ENCODE results near the gene LEKR1. TPM values are rescaled to one million over a fixed set of nuclear protein-coding genes. Genes with fewer than 3 reads are reported as not detected.

LEKR1 gene
- total RNA-seq, 2 experiments from 2014 or later, result 0.40 to 1.1 TPM

GRCh38 chr3:156976933-156977332, 150.8 kb downstream of the LEKR1 start:
- TF ChIP-seq CTCF (IDR thresholded peaks at IDR 0.05), result no peak
- CTCF ChIA-PET, result no interaction called here
- Mint-ChIP-seq H3K36me3 (ENCODE audit: low read depth) (no peaks in the 10 kb centered on the region), H3K4me1 (ENCODE audit: low read depth) (peaks cover 12% of the 10 kb centered on the region), H3K27ac (no peak overlapping the region), H3K9me3 (no peaks in the 10 kb centered on the region), H3K27me3 (no peaks in the 10 kb centered on the region), H3K4me3 (no peak overlapping the region)
- POLR2A ChIA-PET, result no interaction called here
- no peak for ATAC-seq
- intact Hi-C loops (cut with micrococcal nuclease), result no loop called here
- DNase-seq, result no peak

GRCh38 chr3:156978481-156978961, 152.4 kb downstream of the LEKR1 start:
- Mint-ChIP-seq H3K27ac (peak overlapping the region; percentile 19), H3K9me3 (no peaks in the 10 kb centered on the region), H3K4me3 (no peak overlapping the region), H3K4me1 (ENCODE audit: low read depth) (peaks cover 12% of the 10 kb centered on the region), H3K36me3 (ENCODE audit: low read depth) (no peaks in the 10 kb centered on the region), H3K27me3 (no peaks in the 10 kb centered on the region)
- intact Hi-C loops (cut with micrococcal nuclease), result no loop called here
- ChIA-PET POLR2A (interaction anchor here (0.9 to 1.1 kb wide), 3 partner anchors 21 to 423 kb away, joined by 3 to 5 read pairs (median 3); partner anchors contain the start of gene CCNL1), CTCF (interaction anchor here (1.1 kb wide), 1 partner anchor 103 kb away, joined by 3 read pairs; no protein-coding TSS in a partner anchor)
- TF ChIP-seq CTCF (IDR thresholded peaks at IDR 0.05), result no peak
- ATAC-seq (no peak), DNase-seq (no peak)

- ATAC-seq, result no peak
- H3K9me3 Mint-ChIP-seq, result no peaks in the 10 kb centered on the region
- H3K27ac Mint-ChIP-seq, result no peak overlapping the region
- ChIA-PET POLR2A (no interaction called here), CTCF (no interaction called here)
- no peak overlapping the region for H3K4me3 Mint-ChIP-seq
- H3K36me3 Mint-ChIP-seq (ENCODE audit: low read depth), result no peaks in the 10 kb centered on the region
- H3K27me3 Mint-ChIP-seq, result no peaks in the 10 kb centered on the region
- no peak for DNase-seq
- intact Hi-C loops (cut with micrococcal nuclease), result no loop called here
- peaks cover 12% of the 10 kb centered on the region for H3K4me1 Mint-ChIP-seq (ENCODE audit: low read depth)
- no peak for TF ChIP-seq CTCF (IDR thresholded peaks at IDR 0.05)
These were observed 154.9 kb downstream of the LEKR1 start for GRCh38 chr3:156981005-156981404.

GRCh38 chr3:156983559-156983958, 157.4 kb downstream of the LEKR1 start:
- Mint-ChIP-seq H3K36me3 (ENCODE audit: low read depth) (no peaks in the 10 kb centered on the region), H3K27ac (no peak overlapping the region), H3K4me1 (ENCODE audit: low read depth) (peaks cover 5% of the 10 kb centered on the region), H3K9me3 (no peaks in the 10 kb centered on the region), H3K4me3 (no peak overlapping the region), H3K27me3 (no peaks in the 10 kb centered on the region)
- intact Hi-C loops (cut with micrococcal nuclease), result no loop called here
- ATAC-seq, result no peak
- no peak for TF ChIP-seq CTCF (IDR thresholded peaks at IDR 0.05)
- CTCF ChIA-PET, result no interaction called here
- no peak for DNase-seq
- POLR2A ChIA-PET, result no interaction called here

GRCh38 chr3:156985711-156986110, 159.6 kb downstream of the LEKR1 start:
- TF ChIP-seq CTCF (IDR thresholded peaks at IDR 0.05), result no peak
- DNase-seq (no peak), ATAC-seq (no peak)
- no peak overlapping the region for H3K4me3 Mint-ChIP-seq
- POLR2A ChIA-PET, result no interaction called here
- no peaks in the 10 kb centered on the region for H3K4me1 Mint-ChIP-seq (ENCODE audit: low read depth)
- no peak overlapping the region for H3K27ac Mint-ChIP-seq
- CTCF ChIA-PET, result interaction anchor here (0.8 to 1.2 kb wide), 2 partner anchors 24 to 257 kb away, joined by 3 read pairs; no protein-coding TSS in a partner anchor
- no peaks in the 10 kb centered on the region for H3K9me3 Mint-ChIP-seq
- H3K36me3 Mint-ChIP-seq (ENCODE audit: low read depth), result no peaks in the 10 kb centered on the region
- intact Hi-C loops (cut with micrococcal nuclease), result no loop called here
- no peaks in the 10 kb centered on the region for H3K27me3 Mint-ChIP-seq
